ENCODE results near the gene USP3. TPM values are rescaled to one million over a fixed set of nuclear protein-coding genes. Genes with fewer than 3 reads are reported as not detected.

The USP3 gene
- total RNA-seq, 1 donor from 2014 or later, result 39.5 TPM

- H3K27ac ChIP-seq, result no peak overlapping the region
- no peak for DNase-seq (ENCODE audit: extremely low spot score in 2 of 2)
Observed at GRCh38 chr15:63491979-63492378, 12.4 kb upstream of the USP3 start.

GRCh38 chr15:63492541-63493077 lies 11.8 kb upstream of the USP3 start:
- H3K36me3 ChIP-seq, result no peaks in the 10 kb centered on the region
- H3K4me3 ChIP-seq, result no peak overlapping the region
- intact Hi-C loops (cut with DNase I), result no loop called here
- TF ChIP-seq, protein P1, sequence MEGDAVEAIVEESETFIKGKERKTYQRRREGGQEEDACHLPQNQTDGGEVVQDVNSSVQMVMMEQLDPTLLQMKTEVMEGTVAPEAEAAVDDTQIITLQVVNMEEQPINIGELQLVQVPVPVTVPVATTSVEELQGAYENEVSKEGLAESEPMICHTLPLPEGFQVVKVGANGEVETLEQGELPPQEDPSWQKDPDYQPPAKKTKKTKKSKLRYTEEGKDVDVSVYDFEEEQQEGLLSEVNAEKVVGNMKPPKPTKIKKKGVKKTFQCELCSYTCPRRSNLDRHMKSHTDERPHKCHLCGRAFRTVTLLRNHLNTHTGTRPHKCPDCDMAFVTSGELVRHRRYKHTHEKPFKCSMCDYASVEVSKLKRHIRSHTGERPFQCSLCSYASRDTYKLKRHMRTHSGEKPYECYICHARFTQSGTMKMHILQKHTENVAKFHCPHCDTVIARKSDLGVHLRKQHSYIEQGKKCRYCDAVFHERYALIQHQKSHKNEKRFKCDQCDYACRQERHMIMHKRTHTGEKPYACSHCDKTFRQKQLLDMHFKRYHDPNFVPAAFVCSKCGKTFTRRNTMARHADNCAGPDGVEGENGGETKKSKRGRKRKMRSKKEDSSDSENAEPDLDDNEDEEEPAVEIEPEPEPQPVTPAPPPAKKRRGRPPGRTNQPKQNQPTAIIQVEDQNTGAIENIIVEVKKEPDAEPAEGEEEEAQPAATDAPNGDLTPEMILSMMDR (IDR thresholded peaks at IDR 0.05), result no peak
- TF ChIP-seq POLR2AphosphoS5 (IDR thresholded peaks at IDR 0.05; ENCODE audit: insufficient read depth in 1 of 2, low read depth in 1 of 2), result no peak
- TF ChIP-seq POLR2A (IDR thresholded peaks at IDR 0.05), result no peak
- H3K4me1 ChIP-seq, result peaks cover 13% of the 10 kb centered on the region
- H3K27me3 ChIP-seq, result no peaks in the 10 kb centered on the region
- no peak overlapping the region for H3K27ac ChIP-seq
- DNase-seq (ENCODE audit: extremely low spot score in 2 of 2), result no peak
- H3K9me3 ChIP-seq, result no peaks in the 10 kb centered on the region

More at GRCh38 chr15:63491979-63492378, 12.4 kb upstream of the USP3 start:
- Histone ChIP-seq H3K4me1 (peaks cover 13% of the 10 kb centered on the region), H3K9me3 (no peaks in the 10 kb centered on the region), H3K4me3 (no peak overlapping the region), H3K36me3 (no peaks in the 10 kb centered on the region), H3K27me3 (no peaks in the 10 kb centered on the region)
- TF ChIP-seq, protein P1 (IDR thresholded peaks at IDR 0.05), result no peak
- TF ChIP-seq POLR2A (IDR thresholded peaks at IDR 0.05) (no peak), POLR2AphosphoS5 (IDR thresholded peaks at IDR 0.05; ENCODE audit: insufficient read depth in 1 of 2, low read depth in 1 of 2) (no peak)
- intact Hi-C loops (cut with DNase I), result no loop called here

GRCh38 chr15:63493436-63493835 lies 11.0 kb upstream of the USP3 start:
- Histone ChIP-seq H3K27ac (no peak overlapping the region), H3K9me3 (no peaks in the 10 kb centered on the region), H3K27me3 (no peaks in the 10 kb centered on the region), H3K36me3 (no peaks in the 10 kb centered on the region), H3K4me1 (peaks cover 11% of the 10 kb centered on the region), H3K4me3 (no peak overlapping the region)
- TF ChIP-seq, protein P1 (IDR thresholded peaks at IDR 0.05), result no peak
- TF ChIP-seq POLR2A (IDR thresholded peaks at IDR 0.05), result no peak
- TF ChIP-seq POLR2AphosphoS5 (IDR thresholded peaks at IDR 0.05; ENCODE audit: insufficient read depth in 1 of 2, low read depth in 1 of 2), result no peak
- no peak for DNase-seq (ENCODE audit: extremely low spot score in 2 of 2)
- intact Hi-C loops (cut with DNase I), result no loop called here

- TF ChIP-seq POLR2AphosphoS5 (IDR thresholded peaks at IDR 0.05; ENCODE audit: insufficient read depth in 1 of 2, low read depth in 1 of 2) (no peak), POLR2A (IDR thresholded peaks at IDR 0.05) (no peak)
- TF ChIP-seq, protein P1 (IDR thresholded peaks at IDR 0.05), result no peak
- no peak overlapping the region for H3K4me3 ChIP-seq
- peaks cover 11% of the 10 kb centered on the region for H3K4me1 ChIP-seq
- DNase-seq (ENCODE audit: extremely low spot score in 2 of 2), result no peak
- H3K36me3 ChIP-seq, result no peaks in the 10 kb centered on the region
- H3K27ac ChIP-seq, result no peak overlapping the region
- H3K27me3 ChIP-seq, result no peaks in the 10 kb centered on the region
- intact Hi-C loops (cut with DNase I), result no loop called here
- no peaks in the 10 kb centered on the region for H3K9me3 ChIP-seq
Observed at GRCh38 chr15:63494408-63494807, 10.0 kb upstream of the USP3 start.

DNA sequence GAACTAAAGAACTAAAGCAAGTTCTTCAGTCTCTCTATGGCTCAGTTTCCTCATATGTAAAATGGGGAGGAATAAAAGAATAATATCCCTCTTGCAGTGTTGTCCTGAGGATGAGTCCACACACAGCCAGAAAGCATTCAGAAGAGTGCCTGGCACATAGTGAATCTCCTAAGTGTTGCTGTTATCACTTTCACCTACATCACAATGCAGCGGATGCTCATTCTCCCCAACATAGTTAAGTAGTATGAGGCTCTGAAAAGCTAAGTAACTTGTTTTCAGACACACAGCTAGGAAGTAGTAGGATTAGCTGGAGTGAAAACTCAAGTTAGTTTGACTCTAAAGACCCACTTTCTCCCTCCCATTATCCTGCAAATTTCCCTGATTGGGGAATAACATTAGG lies 9.1 kb upstream of the USP3 start:
- H3K9me3 ChIP-seq, result no peaks in the 10 kb centered on the region
- no peaks in the 10 kb centered on the region for H3K36me3 ChIP-seq
- intact Hi-C loops (cut with DNase I), result no loop called here
- no peak overlapping the region for H3K27ac ChIP-seq
- H3K4me1 ChIP-seq, result peaks cover 11% of the 10 kb centered on the region
- H3K27me3 ChIP-seq, result no peaks in the 10 kb centered on the region
- no peak overlapping the region for H3K4me3 ChIP-seq
- no peak for DNase-seq (ENCODE audit: extremely low spot score in 2 of 2)
- TF ChIP-seq, protein P1 (IDR thresholded peaks at IDR 0.05), result no peak
- TF ChIP-seq POLR2AphosphoS5 (IDR thresholded peaks at IDR 0.05; ENCODE audit: insufficient read depth in 1 of 2, low read depth in 1 of 2) (no peak), POLR2A (IDR thresholded peaks at IDR 0.05) (no peak)
